H1 (cell line): ENCODE measurements around the gene LCN12.

Experiments
- CREB1 ChIP-seq: IDR thresholded peaks from 2 replicates; pipeline ENCODE4 v1.6.1; 2012; ENCODE audit warnings: inconsistent platforms
- EZH2 ChIP-seq: fragments of 200-600 bp; sonication (generic); IDR thresholded peaks from 2 replicates; pipeline ENCODE4 v1.7.1; 2012; ENCODE audit warnings: low read depth, mild to moderate bottlenecking, moderate library complexity, low read length, inconsistent platforms; ENCODE audit not compliant: severe bottlenecking
- SP4 ChIP-seq: IDR thresholded peaks from 2 replicates; pipeline ENCODE4 v1.6.1; 2012; ENCODE audit warnings: low read length, inconsistent platforms
- TEAD4 ChIP-seq: IDR thresholded peaks from 2 replicates; pipeline ENCODE4 v1.6.1; 2012; ENCODE audit warnings: low read depth, low read length, inconsistent platforms, mixed read lengths
- YY1 ChIP-seq: IDR thresholded peaks from 2 replicates; pipeline ENCODE4 v1.6.1; 2011; ENCODE audit warnings: low read depth, mild to moderate bottlenecking, low read length
- ZNF274 ChIP-seq: IDR thresholded peaks from 2 replicates; pipeline ENCODE4 v1.7.0; 2012; ENCODE audit warnings: low read length, borderline replicate concordance; ENCODE audit errors: extremely low read depth
- TF ChIP-seq, protein P1 (sequence below), 3 experiments: IDR thresholded peaks; 1 replicate in 2 of 3; 2 replicates in 1 of 3; pipeline versions ENCODE4 v1.5.1 to v1.6.1; 2011; ENCODE audit warnings: low read length in 3 of 3, mild to moderate bottlenecking in 3 of 3, inconsistent platforms in 2 of 3, low read depth in 1 of 3, moderate library complexity in 1 of 3; ENCODE audit not compliant: insufficient read depth in 1 of 3; ENCODE audit errors: control extremely low read depth in 1 of 3

DNA sequence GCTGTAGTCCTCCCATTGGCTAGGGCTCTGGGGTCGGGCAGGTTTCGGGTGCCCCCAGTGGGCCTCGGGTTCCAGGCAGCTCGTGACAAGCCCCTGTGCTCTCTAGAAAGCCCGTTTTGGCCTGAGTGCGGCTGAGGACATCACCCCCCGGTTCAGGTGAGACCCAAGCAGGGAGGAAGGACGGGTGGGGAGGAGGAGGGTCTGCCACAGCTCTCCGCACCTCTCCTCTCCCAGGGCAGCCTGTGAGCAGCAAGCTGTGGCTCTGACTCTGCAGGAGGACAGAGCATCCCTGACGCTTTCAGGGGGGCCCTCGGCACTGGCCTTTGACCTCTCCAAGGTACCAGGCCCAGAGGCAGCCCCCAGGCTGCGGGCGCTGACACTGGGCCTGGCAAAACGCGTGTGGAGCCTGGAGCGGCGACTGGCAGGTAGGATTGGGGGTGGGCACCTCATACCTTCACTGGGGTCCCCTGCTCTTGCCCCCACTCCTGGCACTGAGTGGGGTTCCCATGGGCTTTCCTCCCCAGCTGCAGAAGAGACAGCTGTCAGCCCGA is 40.8 kb downstream of the LCN12 start:
- no peak for TF ChIP-seq TEAD4
- no peak for TF ChIP-seq SP4
- TF ChIP-seq, protein P1, sequence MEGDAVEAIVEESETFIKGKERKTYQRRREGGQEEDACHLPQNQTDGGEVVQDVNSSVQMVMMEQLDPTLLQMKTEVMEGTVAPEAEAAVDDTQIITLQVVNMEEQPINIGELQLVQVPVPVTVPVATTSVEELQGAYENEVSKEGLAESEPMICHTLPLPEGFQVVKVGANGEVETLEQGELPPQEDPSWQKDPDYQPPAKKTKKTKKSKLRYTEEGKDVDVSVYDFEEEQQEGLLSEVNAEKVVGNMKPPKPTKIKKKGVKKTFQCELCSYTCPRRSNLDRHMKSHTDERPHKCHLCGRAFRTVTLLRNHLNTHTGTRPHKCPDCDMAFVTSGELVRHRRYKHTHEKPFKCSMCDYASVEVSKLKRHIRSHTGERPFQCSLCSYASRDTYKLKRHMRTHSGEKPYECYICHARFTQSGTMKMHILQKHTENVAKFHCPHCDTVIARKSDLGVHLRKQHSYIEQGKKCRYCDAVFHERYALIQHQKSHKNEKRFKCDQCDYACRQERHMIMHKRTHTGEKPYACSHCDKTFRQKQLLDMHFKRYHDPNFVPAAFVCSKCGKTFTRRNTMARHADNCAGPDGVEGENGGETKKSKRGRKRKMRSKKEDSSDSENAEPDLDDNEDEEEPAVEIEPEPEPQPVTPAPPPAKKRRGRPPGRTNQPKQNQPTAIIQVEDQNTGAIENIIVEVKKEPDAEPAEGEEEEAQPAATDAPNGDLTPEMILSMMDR (IDR thresholded peaks at IDR 0.05; ENCODE audit: control extremely low read depth in 1 of 3, insufficient read depth in 1 of 3, low read depth in 1 of 3, low read length in 3 of 3): no peak
- no peak for TF ChIP-seq YY1
- no peak for TF ChIP-seq EZH2
- TF ChIP-seq CREB1: 0 out of 2 replicates have a peak, but pooled peaks have one; percentile 0
- TF ChIP-seq ZNF274: no peak
